GM18511 (cell line): Measurements from ENCODE around the gene CYP4F22.
"Not testable (repeated sequence)": the region's sequence is repeated elsewhere in the genome, so short reads cannot be mapped to it uniquely, and the experiment has no call there.

Source experiments
- ATAC-seq: cut with Tn5 transposase; IDR thresholded peaks from one replicate; pipeline ENCODE4 v1.9.1; 2021; ENCODE audit warnings: mild to moderate bottlenecking, moderate library complexity; ENCODE audit not compliant: unreplicated experiment

CYP4F22 gene

DNA sequence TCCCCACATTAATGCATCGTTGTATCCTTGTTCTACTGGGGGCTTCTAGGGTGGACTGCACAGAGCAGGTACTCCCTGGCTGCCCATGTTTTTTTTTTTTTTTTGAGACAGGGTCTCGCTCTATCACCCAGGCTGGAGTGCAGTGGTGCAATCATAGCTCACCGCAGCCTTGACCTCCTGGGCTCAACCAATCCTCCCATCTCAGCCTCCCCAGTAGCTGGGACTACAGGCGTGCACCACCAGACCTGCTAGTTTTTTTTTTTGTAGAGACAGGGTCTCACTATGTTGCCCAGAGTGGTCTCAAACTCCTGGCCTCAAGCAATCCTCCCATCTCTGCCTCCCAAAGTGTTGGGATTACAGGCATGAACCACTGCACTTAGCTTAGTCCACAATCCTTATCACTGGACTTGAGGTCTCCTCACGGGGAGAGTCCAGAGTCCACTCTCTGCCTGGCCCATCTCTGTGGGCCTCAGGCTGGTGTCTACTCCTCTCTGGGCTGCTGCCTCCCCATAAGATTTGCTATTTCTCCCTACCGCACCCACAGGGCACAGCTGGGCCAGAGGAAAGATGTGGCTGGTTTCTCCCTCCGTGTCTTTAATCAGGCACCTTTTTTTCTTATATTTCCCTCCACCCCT is 56.3 kb downstream of the CYP4F22 start:
- ATAC-seq, result no peak

DNA sequence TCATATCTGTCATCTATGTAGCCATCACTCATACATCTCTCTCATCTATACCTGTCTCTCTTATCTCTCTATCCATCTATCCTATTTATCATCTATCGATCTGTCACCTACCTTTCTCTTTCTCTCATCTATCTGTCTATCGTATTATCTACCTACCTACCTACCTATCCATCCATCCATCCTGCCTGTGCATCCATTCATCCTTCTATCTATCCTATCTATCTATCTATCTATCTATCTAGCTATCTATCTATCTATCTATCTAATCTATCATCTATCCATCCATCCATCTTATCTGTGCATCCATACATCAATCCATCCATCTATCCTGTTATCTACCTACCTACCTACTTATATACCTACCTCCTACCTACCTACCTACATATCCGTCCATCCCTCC is 62.1 kb downstream of the CYP4F22 start:
- ATAC-seq, result no peak

- ATAC-seq, result no peak
Measured at GRCh38 chr19:15575406-15575805, 67.1 kb downstream of the CYP4F22 start.

GRCh38 chr19:15576526-15577156 is 68.3 kb downstream of the CYP4F22 start:
- no peak for ATAC-seq

DNA sequence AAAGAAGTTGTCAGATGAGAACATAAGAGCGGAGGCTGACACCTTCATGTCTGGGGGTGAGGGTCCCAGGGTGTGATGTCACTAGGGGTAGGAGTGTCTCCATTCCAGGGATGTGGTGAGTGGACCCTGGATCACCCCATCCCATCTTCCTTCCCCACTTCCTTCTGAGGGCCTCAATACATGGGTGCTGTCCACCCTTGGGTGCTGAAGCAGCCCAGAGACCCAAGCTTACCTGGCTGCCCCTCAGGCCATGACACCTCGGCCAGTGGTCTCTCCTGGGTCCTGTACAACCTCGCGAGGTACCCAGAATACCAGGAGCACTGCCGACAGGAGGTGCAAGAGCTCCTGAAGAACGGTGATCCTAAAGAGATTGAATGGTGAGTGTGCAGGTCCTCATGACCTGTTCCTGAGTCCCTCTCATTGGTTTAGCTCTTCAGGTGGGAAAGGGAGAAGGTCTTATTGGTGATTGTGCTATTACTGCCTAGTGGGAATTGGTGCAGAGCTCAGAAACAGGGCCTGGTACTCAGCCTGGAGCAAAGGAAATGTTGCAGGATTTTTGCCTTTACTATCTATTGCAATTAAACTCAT is 69.0 kb downstream of the CYP4F22 start:
- no peak for ATAC-seq

GRCh38 chr19:15583346-15583745 is 75.0 kb downstream of the CYP4F22 start:
- ATAC-seq, result no peak

GRCh38 chr19:15584095-15584494 is 75.8 kb downstream of the CYP4F22 start:
- no peak for ATAC-seq

DNA sequence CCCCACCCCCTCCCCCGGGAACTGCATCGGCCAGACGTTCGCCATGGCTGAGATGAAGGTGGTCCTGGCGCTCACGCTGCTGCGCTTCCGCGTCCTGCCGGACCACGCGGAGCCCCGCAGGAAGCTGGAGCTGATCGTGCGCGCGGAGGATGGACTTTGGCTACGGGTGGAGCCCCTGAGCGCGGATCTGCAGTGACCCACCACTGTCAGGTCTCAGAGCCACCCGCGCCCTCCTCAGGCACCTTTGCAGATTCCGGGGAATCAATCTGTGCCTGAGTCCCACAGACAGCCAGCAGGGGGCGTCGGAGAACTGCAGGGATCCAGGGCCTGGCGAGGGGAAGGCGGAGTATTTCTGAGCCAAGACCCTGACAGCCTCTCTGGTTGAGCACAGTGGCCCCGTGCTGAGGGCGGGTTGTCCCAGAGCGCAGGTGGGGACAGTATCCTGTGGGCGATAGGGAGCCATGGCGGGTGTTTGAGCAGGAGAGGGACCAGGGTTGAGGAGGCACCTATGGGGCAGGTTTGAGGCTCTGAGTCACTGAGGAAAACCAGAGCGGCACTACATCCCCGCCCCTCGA is 76.3 kb downstream of the CYP4F22 start:
- no peak for ATAC-seq

DNA sequence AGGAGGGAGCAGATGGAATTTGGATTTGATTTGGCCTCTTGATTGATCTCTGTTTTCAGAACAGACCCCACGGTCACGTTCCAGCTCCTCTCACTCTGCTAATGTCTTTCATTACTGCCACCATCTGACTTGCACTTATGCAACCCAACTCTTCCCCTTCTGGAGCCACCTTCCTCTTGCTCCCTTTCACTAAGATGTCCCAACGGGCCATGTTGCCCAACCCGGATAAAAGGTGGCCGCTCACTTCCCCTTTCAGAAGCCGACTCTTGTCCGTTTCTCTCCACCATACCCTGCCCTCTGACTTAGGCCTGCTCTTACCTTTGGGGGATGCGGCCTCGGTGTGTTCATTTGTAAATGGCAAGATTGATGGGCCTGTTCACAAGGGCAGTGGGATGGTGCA is 79.3 kb downstream of the CYP4F22 start:
- ATAC-seq, result no peak

GRCh38 chr19:15588265-15588664 is 79.9 kb downstream of the CYP4F22 start:
- no peak for ATAC-seq

- ATAC-seq, result no peak
Measured at GRCh38 chr19:15589760-15590451, 81.6 kb downstream of the CYP4F22 start.

GRCh38 chr19:15591796-15592195 is 83.5 kb downstream of the CYP4F22 start:
- ATAC-seq, result no peak

DNA sequence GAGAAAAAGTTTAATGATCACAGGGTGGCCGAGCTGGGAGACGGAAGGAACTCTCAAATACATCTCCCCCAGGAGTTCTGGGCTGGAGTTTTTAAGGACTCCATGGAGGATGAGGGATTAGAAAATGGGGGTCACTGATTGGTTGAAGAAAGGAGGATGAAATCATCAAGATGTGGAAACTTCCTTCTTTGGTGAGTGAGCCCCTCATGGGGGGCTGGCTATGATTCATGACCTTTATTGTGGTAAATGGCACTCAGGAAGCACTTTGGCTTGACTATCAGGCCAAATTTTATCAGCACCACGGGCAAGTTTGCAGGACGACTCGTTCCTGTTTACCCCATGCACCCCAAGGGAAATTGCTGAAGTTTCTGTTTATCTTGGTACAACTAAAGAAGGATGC is 84.2 kb downstream of the CYP4F22 start:
- not testable (repeated sequence) for ATAC-seq

DNA sequence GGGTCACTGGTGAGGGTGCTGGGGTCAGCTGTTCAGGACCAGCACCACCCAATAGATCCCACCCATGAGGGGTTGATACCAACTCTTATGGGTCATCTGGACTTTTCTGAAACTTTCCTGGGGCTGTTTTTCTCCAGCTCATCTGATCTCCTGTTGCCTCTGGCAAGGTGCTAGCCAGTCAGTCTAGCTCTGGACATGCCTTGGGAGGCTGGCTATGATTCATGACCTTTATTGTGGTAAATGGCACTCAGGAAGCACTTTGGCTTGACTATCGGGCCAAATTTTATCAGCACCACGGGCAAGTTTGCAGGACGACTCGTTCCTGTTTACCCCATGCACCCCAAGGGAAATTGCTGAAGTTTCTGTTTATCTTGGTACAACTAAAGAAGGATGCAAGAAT is 85.4 kb downstream of the CYP4F22 start:
- not testable (repeated sequence) for ATAC-seq

GRCh38 chr19:15595069-15595468 is 86.7 kb downstream of the CYP4F22 start:
- ATAC-seq, result no peak
